ENCODE results near the gene PLCB1.

Gene PLCB1

GRCh38 chr20:8526610-8527009 lies 394.5 kb downstream of the PLCB1 start:
- Histone ChIP-seq H3K9me3 (ENCODE audit: insufficient read depth, low read length, severe bottlenecking) (no peaks in the 10 kb centered on the region), H3K36me3 (ENCODE audit: insufficient read depth, low read length) (no peaks in the 10 kb centered on the region), H3K4me3 (ENCODE audit: low read depth in 1 of 2, low read length in 2 of 2) (no peak overlapping the region), H3K4me1 (ENCODE audit: insufficient read depth, low read length) (no peaks in the 10 kb centered on the region), H3K27ac (ENCODE audit: low read length) (no peak overlapping the region), H4K20me1 (ENCODE audit: insufficient read depth, low read length) (peaks cover 10% of the 10 kb centered on the region; the same call in 1 of the 2 replicates), H3K27me3 (ENCODE audit: insufficient read depth, low read length, poor library complexity) (no peaks in the 10 kb centered on the region), H3K9ac (ENCODE audit: low read depth, low read length) (no peak overlapping the region), H3K4me2 (ENCODE audit: insufficient read depth, low read length) (no peak overlapping the region), H2AFZ (ENCODE audit: low read depth, low read length) (no peak overlapping the region), H3K79me2 (ENCODE audit: insufficient read depth, low read length) (peaks cover 5% of the 10 kb centered on the region)
- no peak for DNase-seq
- TF ChIP-seq, protein P1, sequence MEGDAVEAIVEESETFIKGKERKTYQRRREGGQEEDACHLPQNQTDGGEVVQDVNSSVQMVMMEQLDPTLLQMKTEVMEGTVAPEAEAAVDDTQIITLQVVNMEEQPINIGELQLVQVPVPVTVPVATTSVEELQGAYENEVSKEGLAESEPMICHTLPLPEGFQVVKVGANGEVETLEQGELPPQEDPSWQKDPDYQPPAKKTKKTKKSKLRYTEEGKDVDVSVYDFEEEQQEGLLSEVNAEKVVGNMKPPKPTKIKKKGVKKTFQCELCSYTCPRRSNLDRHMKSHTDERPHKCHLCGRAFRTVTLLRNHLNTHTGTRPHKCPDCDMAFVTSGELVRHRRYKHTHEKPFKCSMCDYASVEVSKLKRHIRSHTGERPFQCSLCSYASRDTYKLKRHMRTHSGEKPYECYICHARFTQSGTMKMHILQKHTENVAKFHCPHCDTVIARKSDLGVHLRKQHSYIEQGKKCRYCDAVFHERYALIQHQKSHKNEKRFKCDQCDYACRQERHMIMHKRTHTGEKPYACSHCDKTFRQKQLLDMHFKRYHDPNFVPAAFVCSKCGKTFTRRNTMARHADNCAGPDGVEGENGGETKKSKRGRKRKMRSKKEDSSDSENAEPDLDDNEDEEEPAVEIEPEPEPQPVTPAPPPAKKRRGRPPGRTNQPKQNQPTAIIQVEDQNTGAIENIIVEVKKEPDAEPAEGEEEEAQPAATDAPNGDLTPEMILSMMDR (IDR thresholded peaks at IDR 0.05; ENCODE audit: borderline replicate concordance, extremely low read depth, low read length, poor library complexity, severe bottlenecking), result no peak
- TF ChIP-seq EZH2 (IDR thresholded peaks at IDR 0.05; ENCODE audit: borderline replicate concordance, low read depth, low read length, severe bottlenecking), result no peak
- ATAC-seq (ENCODE audit: insufficient read depth, low read depth), result no peak

- H3K27me3 ChIP-seq (ENCODE audit: insufficient read depth, low read length, poor library complexity), result no peaks in the 10 kb centered on the region
- TF ChIP-seq EZH2 (IDR thresholded peaks at IDR 0.05; ENCODE audit: borderline replicate concordance, low read depth, low read length, severe bottlenecking), result no peak
- TF ChIP-seq, protein P1 (IDR thresholded peaks at IDR 0.05; ENCODE audit: borderline replicate concordance, extremely low read depth, low read length, poor library complexity, severe bottlenecking), result no peak
- peaks cover 9% of the 10 kb centered on the region for H3K79me2 ChIP-seq (ENCODE audit: insufficient read depth, low read length)
- H3K9me3 ChIP-seq (ENCODE audit: insufficient read depth, low read length, severe bottlenecking), result no peaks in the 10 kb centered on the region
- no peak overlapping the region for H3K4me3 ChIP-seq (ENCODE audit: low read depth in 1 of 2, low read length in 2 of 2)
- no peaks in the 10 kb centered on the region for H3K36me3 ChIP-seq (ENCODE audit: insufficient read depth, low read length)
- no peak for ATAC-seq (ENCODE audit: insufficient read depth, low read depth)
- no peak overlapping the region for H2AFZ ChIP-seq (ENCODE audit: low read depth, low read length)
- H4K20me1 ChIP-seq (ENCODE audit: insufficient read depth, low read length), result no peaks in the 10 kb centered on the region
- DNase-seq, result no peak
- H3K4me2 ChIP-seq (ENCODE audit: insufficient read depth, low read length), result no peak overlapping the region
- H3K4me1 ChIP-seq (ENCODE audit: insufficient read depth, low read length), result peaks cover 3% of the 10 kb centered on the region; the same call in 1 of the 2 replicates
- H3K9ac ChIP-seq (ENCODE audit: low read depth, low read length), result no peak overlapping the region
- no peak overlapping the region for H3K27ac ChIP-seq (ENCODE audit: low read length)
Observed at GRCh38 chr20:8527998-8528723, 396.1 kb downstream of the PLCB1 start.

- Histone ChIP-seq H3K9me3 (ENCODE audit: insufficient read depth, low read length, severe bottlenecking) (no peaks in the 10 kb centered on the region), H3K36me3 (ENCODE audit: insufficient read depth, low read length) (no peaks in the 10 kb centered on the region), H4K20me1 (ENCODE audit: insufficient read depth, low read length) (no peaks in the 10 kb centered on the region), H3K4me1 (ENCODE audit: insufficient read depth, low read length) (peaks cover 13% of the 10 kb centered on the region), H3K4me3 (ENCODE audit: low read depth in 1 of 2, low read length in 2 of 2) (no peak overlapping the region), H3K27ac (ENCODE audit: low read length) (no peak overlapping the region), H3K79me2 (ENCODE audit: insufficient read depth, low read length) (peaks cover 20% of the 10 kb centered on the region), H3K9ac (ENCODE audit: low read depth, low read length) (no peak overlapping the region), H3K4me2 (ENCODE audit: insufficient read depth, low read length) (no peak overlapping the region), H2AFZ (ENCODE audit: low read depth, low read length) (no peak overlapping the region), H3K27me3 (ENCODE audit: insufficient read depth, low read length, poor library complexity) (no peaks in the 10 kb centered on the region)
- TF ChIP-seq EZH2 (IDR thresholded peaks at IDR 0.05; ENCODE audit: borderline replicate concordance, low read depth, low read length, severe bottlenecking), result no peak
- TF ChIP-seq, protein P1 (IDR thresholded peaks at IDR 0.05; ENCODE audit: borderline replicate concordance, extremely low read depth, low read length, poor library complexity, severe bottlenecking), result no peak
- DNase-seq (no peak), ATAC-seq (ENCODE audit: insufficient read depth, low read depth) (no peak)
Observed at GRCh38 chr20:8530022-8530421, 398.0 kb downstream of the PLCB1 start.
